Ovary (tissue), 3 donors: ENCODE data around the gene DAGLA.

Source experiments
- POLR2A ChIP-seq: fragments of 450-650 bp; IDR thresholded peaks from one replicate; pipeline ENCODE4 v1.6.1; 2017; ENCODE audit warnings: antibody characterized with exemption, mild to moderate bottlenecking, moderate library complexity
- TF ChIP-seq, protein P1 (sequence below), 3 donors: fragments of 450-650 bp in 2 of 3; fragments of 200-600 bp in 1 of 3; IDR thresholded peaks; one replicate each; pipeline versions ENCODE4 v1.5.1 to v1.8.0; 2016 to 2022; ENCODE audit warnings: antibody characterized with exemption in 3 of 3, mild to moderate bottlenecking in 1 of 3
- donor health status: DM: no; HTN: no; CAD: no.

DNA sequence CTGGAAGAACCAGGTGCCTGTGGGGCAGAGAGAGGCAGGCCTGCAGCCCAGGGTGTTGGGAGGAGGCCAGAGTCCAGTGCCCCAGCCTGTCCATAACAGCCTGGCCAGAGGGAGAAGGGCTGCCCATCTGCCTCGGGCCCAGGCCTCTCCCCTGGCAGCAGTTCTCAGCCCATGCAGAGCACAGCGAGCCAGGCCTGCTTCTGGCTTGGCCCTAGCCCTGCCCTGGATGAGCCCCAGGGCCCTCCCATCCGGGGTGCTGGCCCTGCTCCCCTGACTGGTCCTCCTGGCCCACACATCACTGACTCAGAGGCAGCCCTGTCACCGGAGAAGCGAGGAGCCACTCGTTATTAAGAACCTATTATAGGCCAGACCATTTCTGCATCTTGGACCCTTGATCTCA, 52.5 kb downstream of the DAGLA start:
- TF ChIP-seq, protein P1, sequence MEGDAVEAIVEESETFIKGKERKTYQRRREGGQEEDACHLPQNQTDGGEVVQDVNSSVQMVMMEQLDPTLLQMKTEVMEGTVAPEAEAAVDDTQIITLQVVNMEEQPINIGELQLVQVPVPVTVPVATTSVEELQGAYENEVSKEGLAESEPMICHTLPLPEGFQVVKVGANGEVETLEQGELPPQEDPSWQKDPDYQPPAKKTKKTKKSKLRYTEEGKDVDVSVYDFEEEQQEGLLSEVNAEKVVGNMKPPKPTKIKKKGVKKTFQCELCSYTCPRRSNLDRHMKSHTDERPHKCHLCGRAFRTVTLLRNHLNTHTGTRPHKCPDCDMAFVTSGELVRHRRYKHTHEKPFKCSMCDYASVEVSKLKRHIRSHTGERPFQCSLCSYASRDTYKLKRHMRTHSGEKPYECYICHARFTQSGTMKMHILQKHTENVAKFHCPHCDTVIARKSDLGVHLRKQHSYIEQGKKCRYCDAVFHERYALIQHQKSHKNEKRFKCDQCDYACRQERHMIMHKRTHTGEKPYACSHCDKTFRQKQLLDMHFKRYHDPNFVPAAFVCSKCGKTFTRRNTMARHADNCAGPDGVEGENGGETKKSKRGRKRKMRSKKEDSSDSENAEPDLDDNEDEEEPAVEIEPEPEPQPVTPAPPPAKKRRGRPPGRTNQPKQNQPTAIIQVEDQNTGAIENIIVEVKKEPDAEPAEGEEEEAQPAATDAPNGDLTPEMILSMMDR (IDR thresholded peaks at IDR 0.05), result no peak
- TF ChIP-seq POLR2A, result no peak
